ENCODE data around the gene SIM1. TPM values are rescaled to one million over a fixed set of nuclear protein-coding genes. Genes with fewer than 3 reads are reported as not detected.

The SIM1 gene
- total RNA-seq, 4 donors from 2014 or later, result not detected

GRCh38 chr6:100379386-100379785 is 85.3 kb downstream of the SIM1 start:
- WGBS, 2 donors (ENCODE audit: low coverage in 1 of 2), result 72 to 78% methylated on average over 3 of the region's 3 CpGs
- Histone ChIP-seq H3K27me3 (no peaks in the 10 kb centered on the region), H3K36me3 (no peaks in the 10 kb centered on the region), H3K9me3 (no peaks in the 10 kb centered on the region), H3K27ac (no peak overlapping the region), H3K4me3 (no peak overlapping the region), H3K4me1 (no peaks in the 10 kb centered on the region)
- in situ Hi-C loops (cut with MboI; ENCODE audit: low pct_ligation_motif_present in 1 of 4, low pct_unique_long_range_greater_than_20kb in 1 of 4, low sequenced_read_pairs in 3 of 4) (no loop called here), intact Hi-C loops (cut with DNase I; ENCODE audit: low total_unique reads) (no loop called here)
- TF ChIP-seq CTCF (IDR thresholded peaks at IDR 0.05) (no peak), POLR2A (IDR thresholded peaks at IDR 0.05) (no peak), EP300 (IDR thresholded peaks at IDR 0.05; ENCODE audit: low read depth) (no peak), POLR2AphosphoS5 (IDR thresholded peaks at IDR 0.05) (no peak)
- no peak for DNase-seq

GRCh38 chr6:100378576-100378975 is 86.1 kb downstream of the SIM1 start:
- H3K36me3 ChIP-seq, result no peaks in the 10 kb centered on the region
- H3K27ac ChIP-seq, result no peak overlapping the region
- intact Hi-C loops (cut with DNase I; ENCODE audit: low total_unique reads), result no loop called here
- no peaks in the 10 kb centered on the region for H3K4me1 ChIP-seq
- no peak for DNase-seq
- no peaks in the 10 kb centered on the region for H3K27me3 ChIP-seq
- H3K4me3 ChIP-seq, result no peak overlapping the region
- no peaks in the 10 kb centered on the region for H3K9me3 ChIP-seq
- no peak for TF ChIP-seq POLR2AphosphoS5 (IDR thresholded peaks at IDR 0.05)
- no peak for TF ChIP-seq EP300 (IDR thresholded peaks at IDR 0.05; ENCODE audit: low read depth)
- no peak for TF ChIP-seq CTCF (IDR thresholded peaks at IDR 0.05)
- no peak for TF ChIP-seq POLR2A (IDR thresholded peaks at IDR 0.05)
- 56 to 73% methylated on average over 2 of the region's 2 CpGs for WGBS, 2 donors (ENCODE audit: low coverage in 1 of 2)
- in situ Hi-C loops (cut with MboI; ENCODE audit: low pct_ligation_motif_present in 1 of 4, low pct_unique_long_range_greater_than_20kb in 1 of 4, low sequenced_read_pairs in 3 of 4), result no loop called here

- intact Hi-C loops (cut with DNase I; ENCODE audit: low total_unique reads) (no loop called here), in situ Hi-C loops (cut with MboI; ENCODE audit: low pct_ligation_motif_present in 1 of 4, low pct_unique_long_range_greater_than_20kb in 1 of 4, low sequenced_read_pairs in 3 of 4) (no loop called here)
- no peak overlapping the region for H3K27ac ChIP-seq
- no peaks in the 10 kb centered on the region for H3K36me3 ChIP-seq
- no peaks in the 10 kb centered on the region for H3K4me1 ChIP-seq
- no peak overlapping the region for H3K4me3 ChIP-seq
- no peaks in the 10 kb centered on the region for H3K9me3 ChIP-seq
- H3K27me3 ChIP-seq, result no peaks in the 10 kb centered on the region
- 24 to 33% methylated on average over 3 of the region's 3 CpGs for WGBS, 2 donors (ENCODE audit: low coverage in 1 of 2)
- DNase-seq, result no peak
- no peak for TF ChIP-seq POLR2A (IDR thresholded peaks at IDR 0.05)
- no peak for TF ChIP-seq POLR2AphosphoS5 (IDR thresholded peaks at IDR 0.05)
- no peak for TF ChIP-seq EP300 (IDR thresholded peaks at IDR 0.05; ENCODE audit: low read depth)
- TF ChIP-seq CTCF (IDR thresholded peaks at IDR 0.05), result no peak
These were observed 88.6 kb downstream of the SIM1 start for GRCh38 chr6:100376103-100376502.

- Histone ChIP-seq H3K27ac (no peak overlapping the region), H3K4me3 (no peak overlapping the region), H3K36me3 (no peaks in the 10 kb centered on the region), H3K4me1 (no peaks in the 10 kb centered on the region), H3K9me3 (no peaks in the 10 kb centered on the region), H3K27me3 (no peaks in the 10 kb centered on the region)
- intact Hi-C loops (cut with DNase I; ENCODE audit: low total_unique reads), result no loop called here
- DNase-seq, result no peak
- WGBS, 2 donors (ENCODE audit: low coverage in 1 of 2), result 54 to 63% methylated on average over 8 to 11 of the region's 11 CpGs
- in situ Hi-C loops (cut with MboI; ENCODE audit: low pct_ligation_motif_present in 1 of 4, low pct_unique_long_range_greater_than_20kb in 1 of 4, low sequenced_read_pairs in 3 of 4), result no loop called here
- TF ChIP-seq CTCF (IDR thresholded peaks at IDR 0.05) (no peak), POLR2AphosphoS5 (IDR thresholded peaks at IDR 0.05) (no peak), EP300 (IDR thresholded peaks at IDR 0.05; ENCODE audit: low read depth) (no peak), POLR2A (IDR thresholded peaks at IDR 0.05) (no peak)
These were observed 92.2 kb downstream of the SIM1 start for GRCh38 chr6:100372326-100373091.

Data from transverse colon (tissue), 4 donors.